Left forelimb (tissue), 1 donor: ENCODE data around the gene ESR2.
"Not testable (repeated sequence)": the region's sequence is repeated elsewhere in the genome, so short reads cannot be mapped to it uniquely, and the experiment has no call there.

ENCODE experiments used
- DNase-seq: peaks from one replicate; pipeline ENCODE4 v3.0.0-alpha.2; 2018; ENCODE audit warnings: low spot score

ESR2 gene

DNA sequence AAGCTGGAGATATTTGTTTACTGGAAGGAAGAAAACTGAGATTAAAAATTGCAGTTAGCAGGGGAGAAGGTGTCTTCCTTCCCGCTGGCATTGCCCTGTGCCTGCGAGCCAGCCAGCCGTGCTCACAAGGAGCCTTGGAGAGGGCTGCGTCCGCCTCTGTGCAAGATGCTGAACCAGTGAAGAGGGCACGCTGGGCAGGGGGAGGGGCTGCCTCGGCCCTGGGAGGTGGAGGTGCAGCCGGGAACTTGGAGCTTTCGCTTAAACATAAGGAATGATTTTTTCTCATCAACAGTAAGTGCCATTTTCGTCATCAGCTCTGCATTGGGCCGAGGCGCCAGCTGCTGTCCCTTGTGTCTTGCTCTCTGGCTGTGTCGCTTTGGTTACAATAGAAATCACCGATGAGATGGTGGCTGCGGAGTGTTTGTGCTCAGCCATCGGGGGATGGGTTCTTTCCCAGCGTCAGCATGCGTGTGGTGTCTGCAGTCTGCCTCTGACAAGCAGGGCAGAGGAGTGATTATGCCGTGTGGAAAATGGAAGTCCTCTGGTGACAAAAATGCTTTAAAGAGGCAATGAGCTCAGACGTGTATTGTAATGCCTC lies 97.3 kb downstream of the ESR2 start:
- no peak for DNase-seq

DNA sequence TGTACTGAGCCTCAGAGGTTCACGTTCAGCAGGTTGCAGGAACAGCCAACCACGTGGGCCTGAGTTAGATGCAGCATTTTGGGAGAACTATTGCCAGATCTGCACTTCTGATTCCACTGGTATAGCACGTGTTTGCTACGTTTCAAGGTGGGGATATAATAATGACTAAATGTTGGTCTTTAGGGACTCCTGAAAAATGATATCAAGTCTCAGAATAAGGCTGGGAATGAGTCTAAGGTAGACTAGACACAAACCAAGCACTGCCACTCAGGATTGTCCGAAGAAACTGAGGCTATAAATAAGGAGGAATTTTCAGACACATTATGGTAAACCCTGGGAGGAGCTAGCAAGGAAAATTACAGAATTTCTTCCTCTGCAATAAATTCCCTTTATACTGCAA lies 98.1 kb downstream of the ESR2 start:
- DNase-seq = no peak

DNA sequence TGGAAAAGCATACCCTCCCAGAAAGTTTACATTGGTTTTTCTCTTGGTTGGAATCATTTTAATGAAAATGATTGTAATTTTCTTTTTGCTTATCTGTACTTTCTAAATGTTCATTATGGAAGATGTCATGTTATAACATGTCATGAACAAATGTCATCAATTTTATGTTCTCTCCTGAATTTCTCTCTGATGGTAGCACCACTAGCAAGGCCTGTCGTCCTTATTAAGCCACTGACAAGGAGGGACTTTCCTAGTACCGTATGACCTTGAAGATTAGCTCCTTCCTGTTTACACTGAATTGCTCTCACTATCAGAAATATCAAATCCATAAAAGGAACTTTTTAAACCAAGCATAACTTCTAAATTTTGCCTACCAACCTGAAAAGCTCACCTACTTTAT lies 99.0 kb downstream of the ESR2 start:
- DNase-seq = no peak

DNA sequence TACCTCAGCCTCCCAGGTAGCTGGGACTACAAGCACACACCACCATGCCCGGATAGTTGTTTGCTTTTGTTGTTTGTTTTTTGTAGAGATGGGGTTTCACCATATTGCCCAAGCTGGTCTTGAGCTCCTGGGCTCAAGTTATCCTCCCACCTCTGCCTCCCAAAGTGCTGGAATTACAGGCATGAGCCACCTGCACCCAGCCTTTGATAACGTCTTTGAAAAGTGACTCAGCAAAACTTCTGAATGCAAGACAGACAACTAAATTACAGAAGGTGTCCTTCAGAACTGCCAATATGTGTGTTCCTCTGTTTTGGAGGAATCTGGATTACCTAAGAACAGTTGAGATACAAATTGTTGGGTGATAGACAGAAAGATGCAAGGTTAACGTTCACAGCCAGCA lies 99.8 kb downstream of the ESR2 start:
- DNase-seq = no peak

DNA sequence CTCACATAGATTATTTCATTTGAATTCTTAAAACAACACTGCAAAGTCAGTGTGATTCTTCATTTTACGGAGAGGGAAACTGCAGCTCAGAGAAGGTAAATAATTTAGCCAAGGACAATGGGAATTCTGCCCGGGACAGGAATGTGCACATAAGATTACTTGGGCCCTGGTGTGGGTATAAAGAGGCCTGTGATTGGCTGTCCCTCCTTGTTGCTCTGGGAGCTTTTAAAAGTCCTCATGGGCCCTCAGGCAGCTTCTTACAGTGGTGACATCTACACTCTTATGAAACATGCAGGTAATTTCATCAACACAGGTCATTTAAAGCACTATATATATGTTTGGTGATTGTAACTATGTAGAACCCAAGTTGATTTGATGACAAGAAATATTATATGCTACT lies 100.3 kb downstream of the ESR2 start:
- no peak for DNase-seq

DNA sequence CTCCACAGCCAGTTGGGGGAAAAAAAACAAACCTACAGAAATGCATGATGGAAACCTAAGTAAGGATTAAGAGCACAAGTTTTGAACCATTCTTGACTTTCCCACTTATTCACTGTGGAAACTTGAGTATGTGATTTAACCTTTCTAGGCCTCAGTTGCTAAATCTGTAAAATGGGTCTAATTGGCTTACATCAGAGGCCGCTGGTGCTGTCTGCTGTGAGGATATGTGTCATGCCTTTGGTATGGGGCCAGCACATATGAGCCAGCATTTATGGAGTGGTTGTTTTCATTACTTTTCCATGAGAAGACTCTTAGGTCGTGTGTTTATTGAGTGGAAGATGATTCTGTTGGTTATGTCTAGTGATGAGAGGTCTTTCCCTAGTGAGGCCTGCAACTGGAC lies 102.4 kb downstream of the ESR2 start:
- no peak for DNase-seq

DNA sequence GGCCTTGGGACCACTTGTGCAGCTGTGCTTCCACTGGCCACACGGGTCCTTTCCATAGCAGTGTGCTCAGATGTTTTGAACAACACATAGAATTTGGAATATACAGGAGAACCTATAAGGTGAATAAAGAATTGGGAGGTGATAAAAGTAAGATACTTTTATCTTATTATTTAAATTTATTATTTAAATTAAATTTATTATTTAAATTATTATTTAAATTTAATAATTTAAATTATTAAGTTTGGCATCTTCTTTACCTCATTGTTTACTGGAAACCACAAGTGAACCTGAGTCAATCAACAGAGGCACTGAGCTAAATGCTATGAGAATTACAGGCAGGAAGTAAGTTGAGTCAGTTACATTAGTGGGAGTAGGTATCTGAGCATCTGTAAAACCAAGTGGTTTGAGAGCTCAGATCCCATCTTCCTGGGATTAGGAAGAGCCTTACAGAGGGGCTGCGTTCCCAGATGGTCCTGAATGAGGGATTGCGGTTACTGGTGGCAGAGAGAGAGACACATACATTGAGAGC lies 103.1 kb downstream of the ESR2 start:
- DNase-seq = no peak

DNA sequence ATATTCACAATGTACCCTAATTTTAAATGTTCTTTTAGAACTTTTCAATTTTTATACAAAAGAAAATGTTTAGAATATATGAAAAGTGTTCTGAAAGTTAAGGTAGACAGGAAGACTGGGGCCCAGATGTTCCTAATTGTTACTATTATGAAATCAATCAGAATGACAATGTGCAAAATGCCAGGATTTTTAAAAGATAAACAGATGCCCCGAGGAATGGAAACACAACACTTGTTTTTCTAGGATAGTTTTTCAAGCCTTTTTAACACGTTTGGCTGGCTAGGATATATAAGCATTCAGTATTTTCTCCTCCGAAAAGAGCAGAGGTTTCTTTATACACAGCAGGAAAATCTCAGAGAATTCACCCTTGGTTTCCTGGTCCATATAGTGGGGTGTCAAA lies 106.8 kb downstream of the ESR2 start:
- DNase-seq = no peak

DNA sequence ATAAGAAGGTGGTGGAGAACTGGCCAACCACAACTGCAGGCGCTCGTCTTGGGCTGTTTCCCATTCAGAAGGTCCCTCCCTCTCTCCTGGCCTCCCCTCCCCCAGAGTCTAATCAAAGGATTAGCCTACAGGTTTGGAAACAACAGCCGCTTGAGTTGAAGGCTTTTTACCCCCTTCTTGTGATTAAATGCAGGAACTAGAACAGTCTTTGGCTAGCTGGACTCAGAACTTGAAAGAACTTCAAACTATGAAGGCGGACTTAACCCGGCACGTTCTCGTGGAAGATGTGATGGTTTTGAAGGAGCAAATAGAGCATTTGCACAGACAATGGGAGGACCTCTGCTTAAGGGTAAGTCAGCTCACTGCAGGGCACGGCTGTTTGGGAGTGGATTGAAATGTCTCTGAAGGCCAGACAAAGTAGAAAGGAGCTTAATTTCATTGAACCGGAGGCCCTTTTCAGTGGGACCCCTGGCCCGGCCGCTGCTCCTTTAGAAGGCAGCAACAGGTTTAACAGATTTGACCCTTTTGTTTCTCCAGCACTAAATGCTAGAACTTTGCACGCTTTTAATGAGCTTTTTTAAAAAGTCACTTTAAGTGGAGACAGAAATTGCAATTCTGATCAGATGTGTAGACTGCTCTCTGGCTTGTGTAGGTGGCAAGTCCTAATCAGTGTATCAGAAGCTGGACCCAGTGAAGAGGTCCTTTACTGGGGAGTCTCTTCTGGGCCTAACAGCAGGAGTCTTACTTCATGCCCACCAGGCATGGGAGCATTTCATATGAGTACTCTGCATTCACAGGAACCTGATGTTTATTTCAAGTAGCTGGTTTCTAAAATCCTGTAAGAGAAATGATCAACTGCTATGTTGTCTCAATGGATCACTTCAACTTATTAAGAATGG lies 107.7 kb downstream of the ESR2 start:
- DNase-seq = no peak

DNA sequence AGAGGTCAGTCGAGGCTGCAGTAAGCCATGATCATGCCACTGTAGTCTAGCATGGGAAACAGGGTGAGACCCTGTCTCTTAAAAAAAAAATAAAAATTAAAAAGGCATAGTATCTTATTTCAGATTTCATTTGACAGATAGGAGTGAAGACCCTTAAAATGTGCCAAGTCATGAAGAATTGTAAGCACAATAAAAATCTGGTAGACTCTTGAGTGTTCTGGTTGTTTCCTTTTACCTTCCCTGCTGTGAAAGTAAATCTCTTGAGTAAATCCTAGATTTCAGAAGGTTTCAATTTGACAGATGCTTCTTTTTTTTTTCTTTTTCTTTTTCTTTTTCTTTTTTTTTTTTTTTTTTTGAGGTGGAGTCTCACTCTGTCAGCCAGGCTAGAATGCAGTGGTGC lies 109.0 kb downstream of the ESR2 start:
- no peak for DNase-seq

DNA sequence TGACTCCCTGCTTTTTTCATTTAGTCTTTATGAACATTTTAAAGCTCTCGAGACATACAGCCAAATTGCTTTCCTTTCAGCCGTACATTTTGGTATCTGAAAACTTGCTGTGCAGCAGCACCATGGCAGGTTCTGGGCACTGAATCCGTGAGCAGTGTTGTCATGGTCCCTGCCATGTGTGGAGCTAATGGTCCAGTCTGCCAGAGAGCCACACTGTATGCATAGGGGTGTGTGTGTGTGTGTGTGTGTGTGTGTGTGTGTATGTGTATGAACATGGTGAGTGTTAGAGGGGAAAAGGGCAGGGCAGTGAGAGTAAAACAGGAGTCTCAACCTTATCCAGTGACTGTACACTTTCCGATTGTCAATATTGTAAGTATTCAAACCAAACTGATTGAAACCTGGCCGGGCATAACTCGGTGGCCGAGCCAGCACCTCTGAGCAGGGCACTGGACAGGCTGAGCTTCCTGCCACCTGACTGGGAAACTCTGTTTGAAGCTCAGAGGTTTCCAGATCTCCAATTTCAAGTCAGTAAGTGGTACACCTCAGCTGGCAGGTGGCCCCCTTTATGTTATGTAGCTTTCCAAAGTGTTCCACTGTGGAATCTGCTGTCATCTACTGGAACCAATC lies 110.0 kb downstream of the ESR2 start:
- no peak for DNase-seq

DNA sequence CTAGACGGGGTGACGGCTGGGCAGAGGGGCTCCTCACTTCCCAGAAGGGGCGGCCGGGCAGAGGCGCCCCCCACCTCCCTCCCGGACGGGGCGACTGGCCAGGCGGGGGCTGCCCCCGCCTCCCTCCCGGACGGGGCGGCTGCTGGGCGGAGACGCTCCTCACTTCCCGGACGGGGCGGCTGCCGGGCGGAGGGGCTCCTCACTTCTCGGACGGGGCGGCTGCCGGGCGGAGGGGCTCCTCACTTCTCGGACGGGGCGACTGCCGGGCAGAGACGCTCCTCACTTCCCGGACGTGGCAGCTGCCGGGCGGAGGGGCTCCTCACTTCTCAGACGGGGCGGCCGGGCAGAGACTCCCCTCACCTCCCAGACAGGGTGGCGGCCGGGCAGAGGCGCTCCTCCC lies 111.3 kb downstream of the ESR2 start:
- not testable (repeated sequence) for DNase-seq

DNA sequence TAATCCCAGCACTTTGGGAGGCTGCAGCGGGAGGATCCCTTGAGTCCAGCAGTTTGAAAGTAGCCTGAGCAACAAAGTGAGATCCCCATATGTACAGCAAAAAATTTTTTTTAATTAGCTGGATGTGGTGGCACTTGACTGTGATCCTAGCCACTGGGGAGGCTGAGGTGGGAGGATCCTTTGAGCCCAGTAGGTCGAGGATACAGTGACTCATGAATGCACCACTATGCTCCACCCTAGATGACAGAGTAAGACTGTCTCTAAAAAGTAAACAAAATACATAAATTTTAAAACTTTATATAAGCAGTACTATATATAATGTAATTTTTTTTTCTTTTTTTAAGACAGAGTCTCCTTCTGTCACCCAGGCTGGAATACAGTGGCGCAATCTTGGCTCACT lies 115.4 kb downstream of the ESR2 start:
- no peak for DNase-seq

DNA sequence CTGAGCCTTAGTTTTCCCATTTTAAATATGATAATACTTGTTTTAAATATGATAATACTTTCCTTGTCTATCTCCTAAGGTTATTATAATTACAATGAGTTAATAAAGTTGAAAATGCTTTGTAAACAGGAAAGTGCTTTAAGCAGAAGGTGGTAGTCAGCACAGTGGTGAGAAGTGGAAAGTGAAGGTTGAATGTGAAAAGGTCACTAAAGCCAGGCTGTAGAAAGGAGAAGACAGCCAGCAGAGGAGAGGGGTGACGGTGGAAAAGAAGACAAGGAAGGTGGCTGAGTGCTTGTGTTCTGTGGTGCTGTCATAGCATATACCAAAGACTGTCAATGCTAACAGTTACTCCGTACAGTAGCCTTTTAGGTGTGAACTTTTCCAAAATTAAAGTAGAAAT lies 117.8 kb downstream of the ESR2 start:
- DNase-seq = no peak

DNA sequence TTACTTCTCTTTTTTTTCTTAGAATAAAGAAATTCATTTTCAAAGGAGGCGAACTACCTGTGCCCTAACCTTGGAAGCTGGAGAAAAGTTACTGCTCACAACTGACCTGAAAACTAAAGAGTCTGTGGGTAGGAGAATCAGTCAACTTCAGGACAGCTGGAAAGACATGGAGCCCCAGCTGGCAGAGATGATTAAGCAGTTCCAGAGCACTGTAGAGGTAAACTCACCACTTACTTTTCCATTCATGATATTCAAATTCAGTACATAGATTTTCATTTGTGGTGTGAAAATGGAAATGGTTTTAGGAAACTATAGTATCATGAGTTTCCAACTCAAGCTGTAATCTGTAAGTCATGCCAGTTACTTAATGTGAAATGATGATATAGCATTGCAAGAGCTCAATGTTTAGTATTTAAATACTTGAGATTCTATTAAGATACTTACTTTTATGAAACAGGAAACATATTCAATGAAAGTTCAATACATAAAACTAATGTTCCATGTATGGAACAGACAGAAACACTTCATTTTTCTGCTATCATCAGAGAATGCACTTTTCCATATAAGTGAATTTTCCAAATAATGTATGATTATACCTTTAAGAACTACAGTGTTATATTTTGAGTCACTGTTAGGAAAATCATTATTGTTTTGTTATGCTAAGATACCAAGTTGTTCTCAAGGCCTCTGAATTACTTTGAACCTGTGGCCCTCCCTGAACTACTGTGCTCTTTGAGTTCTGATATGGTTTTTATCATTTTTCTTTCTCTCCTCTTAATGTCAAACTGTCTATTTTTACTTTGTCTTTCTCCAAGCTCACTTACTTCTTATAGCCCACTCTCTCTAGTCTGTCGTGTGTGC lies 119.0 kb downstream of the ESR2 start:
- no peak for DNase-seq

DNA sequence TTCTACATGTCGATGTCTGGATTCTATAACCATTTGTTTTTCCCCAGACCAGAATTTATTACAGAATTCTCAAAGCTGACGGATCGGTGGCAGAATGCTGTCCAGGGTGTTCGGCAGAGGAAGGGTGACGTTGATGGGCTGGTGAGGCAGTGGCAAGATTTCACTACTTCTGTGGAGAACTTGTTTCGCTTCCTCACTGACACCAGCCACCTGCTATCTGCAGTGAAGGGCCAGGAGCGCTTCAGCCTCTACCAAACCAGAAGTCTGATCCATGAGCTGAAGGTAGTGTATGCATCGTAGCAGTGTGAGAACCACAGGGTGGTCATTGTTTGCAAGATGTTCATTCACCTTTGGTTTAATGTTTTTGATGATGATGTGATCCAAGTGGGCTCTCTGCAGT lies 124.0 kb downstream of the ESR2 start:
- no peak for DNase-seq

DNA sequence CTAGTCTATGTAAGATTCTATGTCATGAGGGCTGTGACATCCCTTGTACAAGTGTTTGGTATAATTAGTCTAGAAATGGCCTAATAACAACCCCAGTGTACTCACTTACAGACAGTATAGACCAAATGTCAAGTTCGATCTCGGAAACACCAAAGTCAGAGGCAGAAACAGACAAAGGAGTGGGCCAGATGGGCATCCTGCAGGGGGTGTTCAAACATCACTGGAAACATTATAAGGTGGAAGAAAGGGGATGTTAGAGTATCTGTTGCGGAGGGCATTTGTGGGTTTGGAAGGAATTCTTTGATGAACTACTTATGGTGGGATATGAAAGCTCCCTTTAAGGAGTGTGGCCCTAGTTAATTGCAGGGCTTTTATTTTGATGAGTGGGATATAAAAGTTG lies 134.6 kb downstream of the ESR2 start:
- no peak for DNase-seq

DNA sequence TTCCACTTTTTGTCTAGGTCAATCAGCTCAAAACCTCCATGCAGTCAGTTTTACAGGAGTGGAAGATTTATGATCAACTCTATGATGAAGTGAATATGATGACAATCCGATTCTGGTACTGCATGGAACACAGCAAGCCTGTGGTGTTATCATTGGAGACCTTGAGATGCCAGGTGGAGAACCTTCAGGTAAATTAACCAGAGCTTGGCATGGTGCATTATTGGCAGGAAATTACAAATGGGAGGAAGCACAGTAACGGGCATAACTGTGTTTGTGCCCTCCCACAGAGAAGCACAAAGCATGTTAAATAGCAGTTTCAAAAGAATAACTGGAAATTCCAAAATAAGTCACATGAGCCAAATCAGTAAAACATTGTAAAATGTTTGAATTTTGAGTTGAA lies 135.6 kb downstream of the ESR2 start:
- no peak for DNase-seq

DNA sequence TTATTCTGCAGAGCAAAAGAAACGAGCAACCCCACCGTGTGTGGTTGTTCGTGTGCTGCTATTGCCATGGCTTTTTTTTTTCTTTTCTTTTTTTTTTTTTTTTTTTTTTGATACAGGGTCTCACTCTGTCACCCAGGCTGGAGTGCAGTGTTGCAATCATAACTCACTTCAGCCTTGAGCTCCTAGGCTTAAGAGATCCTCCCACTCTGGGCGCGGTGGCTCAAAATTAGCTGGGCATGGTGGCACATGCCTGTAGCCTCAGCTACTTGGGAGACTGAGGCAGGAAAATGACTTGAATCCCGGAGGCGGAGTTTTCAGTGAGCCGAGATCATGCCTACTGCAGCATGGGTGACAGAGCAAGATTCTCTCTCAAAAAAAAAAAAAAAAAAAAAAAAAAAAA lies 144.2 kb downstream of the ESR2 start:
- no peak for DNase-seq

DNA sequence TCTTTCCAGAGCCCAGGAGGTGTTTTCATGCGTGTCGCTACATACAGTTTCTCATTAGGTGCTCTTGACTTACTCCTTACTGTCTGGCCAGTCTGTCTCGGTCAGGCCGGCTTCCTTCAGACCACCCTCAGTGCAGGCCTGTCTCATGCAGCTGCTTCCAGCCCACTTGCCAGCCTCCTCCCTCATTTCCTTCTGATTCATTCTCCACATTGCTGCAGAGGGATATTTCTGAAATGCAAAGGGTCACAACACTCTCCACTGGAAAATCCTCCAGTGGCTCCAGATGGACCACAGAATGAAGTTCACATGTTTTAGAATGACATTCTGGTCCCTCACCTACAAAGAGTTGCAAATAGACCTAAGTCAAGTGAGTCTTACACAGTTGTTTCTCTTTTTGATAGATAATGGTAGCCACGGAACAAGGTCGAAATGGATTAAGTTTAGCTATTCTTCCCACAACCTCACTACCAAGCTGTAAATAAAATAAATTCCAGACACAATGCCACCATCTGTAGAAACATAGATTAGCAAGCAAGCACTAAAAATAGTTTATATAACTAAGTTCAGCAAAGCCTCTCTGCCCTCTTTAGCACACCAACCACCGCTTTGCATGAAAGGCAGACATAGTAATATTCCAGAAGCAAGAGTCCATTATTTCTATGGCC lies 146.9 kb downstream of the ESR2 start:
- DNase-seq = no peak

DNA sequence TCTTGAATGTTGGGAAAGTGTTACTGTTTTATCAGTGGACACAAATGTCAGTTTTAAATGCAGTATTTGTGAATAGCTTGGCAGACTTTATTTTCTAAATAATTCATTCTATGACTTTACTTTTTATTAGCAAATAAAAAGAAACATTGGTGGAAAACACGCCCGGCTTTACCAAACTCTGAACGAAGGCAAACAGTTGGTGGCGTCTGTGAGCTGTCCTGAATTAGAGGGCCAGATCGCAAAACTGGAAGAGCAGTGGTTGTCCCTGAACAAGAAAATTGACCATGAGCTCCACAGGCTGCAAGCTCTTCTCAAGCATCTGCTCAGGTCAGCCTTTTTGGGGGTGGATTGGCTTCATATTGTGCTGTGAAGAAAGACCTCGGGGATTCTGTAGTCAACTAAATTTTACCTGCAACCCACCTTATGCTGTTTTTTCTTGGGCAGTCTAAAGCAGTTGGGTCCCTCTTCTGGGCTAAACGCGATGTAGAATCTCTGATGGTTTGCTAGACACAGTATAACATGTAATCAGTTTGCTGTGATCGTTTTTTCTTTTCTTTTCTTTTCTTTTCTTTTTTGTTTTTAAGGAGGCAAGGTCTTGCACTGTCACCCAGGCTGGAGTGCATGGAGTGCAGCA lies 156.4 kb downstream of the ESR2 start:
- DNase-seq = no peak
